MM.1S (cell line): ENCODE measurements around the gene CEP78.

Source experiments
- DNase-seq: peaks from one replicate; pipeline ENCODE4 v3.0.0-alpha.2; 2015
- H2AFZ ChIP-seq: fragments of 300-600 bp; sonication (generic); 2 replicates; pipeline ENCODE4 v1.6.0; 2016; ENCODE audit warnings: antibody characterized with exemption, low read length
- H3F3A ChIP-seq: fragments of 300-600 bp; sonication (generic); 2 replicates; pipeline ENCODE4 v1.6.1; 2016; ENCODE audit warnings: mild to moderate bottlenecking, antibody characterized with exemption, low read length, moderate library complexity, mixed read lengths; ENCODE audit not compliant: insufficient read depth
- H3K27ac ChIP-seq: fragments of 300-600 bp; sonication (generic); 2 replicates; pipeline ENCODE4 v1.5.1; 2016; ENCODE audit warnings: mild to moderate bottlenecking, low read length
- H3K27me3 ChIP-seq: fragments of 300-600 bp; sonication (generic); replicated peaks from 2 replicates; pipeline ENCODE4 v1.6.0; 2016; ENCODE audit warnings: low read length; ENCODE audit not compliant: insufficient read depth
- H3K36me3 ChIP-seq: fragments of 300-600 bp; sonication (generic); replicated peaks from 2 replicates; pipeline ENCODE4 v1.6.1; 2016; ENCODE audit warnings: mild to moderate bottlenecking, low read length, mixed read lengths; ENCODE audit not compliant: insufficient read depth
- H3K4me1 ChIP-seq: fragments of 300-600 bp; sonication (generic); 2 replicates; pipeline ENCODE4 v1.6.1; 2016; ENCODE audit warnings: low read length, mixed read lengths
- H3K4me2 ChIP-seq: fragments of 300-600 bp; sonication (generic); 2 replicates; pipeline ENCODE4 v1.6.0; 2016; ENCODE audit warnings: low read depth, low read length
- H3K4me3 ChIP-seq: fragments of 300-600 bp; sonication (generic); 2 replicates; pipeline ENCODE4 v1.5.1; 2016; ENCODE audit warnings: low read length, mixed read lengths
- H3K79me2 ChIP-seq: fragments of 300-600 bp; sonication (generic); 2 replicates; pipeline ENCODE4 v1.6.1; 2016; ENCODE audit warnings: mixed run types, low read length, mixed read lengths
- H3K9ac ChIP-seq: fragments of 300-600 bp; sonication (generic); 2 replicates; pipeline ENCODE4 v1.6.1; 2016; ENCODE audit warnings: low read length, mixed read lengths
- H3K9me2 ChIP-seq: fragments of 300-600 bp; sonication (generic); replicated peaks from 2 replicates; pipeline ENCODE4 v1.6.1; 2016; ENCODE audit warnings: mild to moderate bottlenecking, low read length, mixed read lengths; ENCODE audit not compliant: insufficient read depth
- H3K9me3 ChIP-seq: fragments of 300-600 bp; sonication (generic); replicated peaks from 2 replicates; pipeline ENCODE4 v1.6.1; 2016; ENCODE audit warnings: mild to moderate bottlenecking, low read length, mixed read lengths; ENCODE audit not compliant: insufficient read depth
- H4K20me1 ChIP-seq: fragments of 300-600 bp; sonication (generic); 2 replicates; pipeline ENCODE4 v1.6.1; 2016; ENCODE audit warnings: mild to moderate bottlenecking, low read length, moderate library complexity, mixed read lengths; ENCODE audit not compliant: insufficient read depth
- EZH2 ChIP-seq: fragments of 300-600 bp; sonication (generic); optimal IDR thresholded peaks from 2 replicates; pipeline ENCODE3; 2017; ENCODE audit warnings: low read depth, mild to moderate bottlenecking, antibody characterized with exemption, low read length, mixed read lengths
- EZH2phosphoT487 ChIP-seq: fragments of 300-600 bp; sonication (generic); IDR thresholded peaks from 2 replicates; pipeline ENCODE4 v1.6.1; 2018; ENCODE audit warnings: antibody characterized with exemption, low read length
- TF ChIP-seq, protein P1 (sequence below): fragments of 300-600 bp; sonication (generic); IDR thresholded peaks from 2 replicates; pipeline ENCODE4 v1.5.1; 2016; ENCODE audit warnings: antibody characterized with exemption, low read length, mixed read lengths

CEP78 gene

DNA sequence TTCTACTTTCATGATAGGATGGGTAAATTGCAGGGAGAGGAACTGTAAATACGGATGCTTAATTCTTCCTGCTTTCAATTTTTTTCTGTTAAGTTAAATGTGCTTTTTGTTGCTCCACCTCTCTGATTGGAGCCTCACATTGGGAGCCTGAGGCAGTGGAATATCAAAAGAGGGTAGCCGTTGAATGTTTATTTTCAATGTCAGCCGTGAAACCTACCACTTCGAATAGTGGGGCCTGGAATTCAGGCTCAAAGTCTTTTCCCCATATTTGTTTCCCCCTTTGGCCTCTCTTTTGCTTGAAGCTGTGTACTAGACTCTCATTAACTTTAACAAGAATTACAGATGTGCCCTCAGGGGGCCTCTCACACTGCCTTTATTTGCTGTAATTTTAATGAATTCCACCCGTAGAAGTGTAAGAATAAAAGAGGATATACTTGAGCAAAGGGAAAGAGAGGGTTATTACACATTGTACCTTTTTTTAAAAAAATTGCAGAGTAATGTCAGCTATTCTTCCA is 90.0 kb downstream of the CEP78 start:
- no peak overlapping the region for H3K4me2 ChIP-seq
- TF ChIP-seq, protein P1, sequence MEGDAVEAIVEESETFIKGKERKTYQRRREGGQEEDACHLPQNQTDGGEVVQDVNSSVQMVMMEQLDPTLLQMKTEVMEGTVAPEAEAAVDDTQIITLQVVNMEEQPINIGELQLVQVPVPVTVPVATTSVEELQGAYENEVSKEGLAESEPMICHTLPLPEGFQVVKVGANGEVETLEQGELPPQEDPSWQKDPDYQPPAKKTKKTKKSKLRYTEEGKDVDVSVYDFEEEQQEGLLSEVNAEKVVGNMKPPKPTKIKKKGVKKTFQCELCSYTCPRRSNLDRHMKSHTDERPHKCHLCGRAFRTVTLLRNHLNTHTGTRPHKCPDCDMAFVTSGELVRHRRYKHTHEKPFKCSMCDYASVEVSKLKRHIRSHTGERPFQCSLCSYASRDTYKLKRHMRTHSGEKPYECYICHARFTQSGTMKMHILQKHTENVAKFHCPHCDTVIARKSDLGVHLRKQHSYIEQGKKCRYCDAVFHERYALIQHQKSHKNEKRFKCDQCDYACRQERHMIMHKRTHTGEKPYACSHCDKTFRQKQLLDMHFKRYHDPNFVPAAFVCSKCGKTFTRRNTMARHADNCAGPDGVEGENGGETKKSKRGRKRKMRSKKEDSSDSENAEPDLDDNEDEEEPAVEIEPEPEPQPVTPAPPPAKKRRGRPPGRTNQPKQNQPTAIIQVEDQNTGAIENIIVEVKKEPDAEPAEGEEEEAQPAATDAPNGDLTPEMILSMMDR, result no peak
- TF ChIP-seq EZH2phosphoT487 (no peak), EZH2 (no peak)
- H3K27me3 ChIP-seq, result no peaks in the 10 kb centered on the region
- no peak overlapping the region for H2AFZ ChIP-seq
- no peak overlapping the region for H3K27ac ChIP-seq
- H3K9me2 ChIP-seq, result no peaks in the 10 kb centered on the region
- no peak for DNase-seq
- no peaks in the 10 kb centered on the region for H4K20me1 ChIP-seq
- no peaks in the 10 kb centered on the region for H3K79me2 ChIP-seq
- H3K36me3 ChIP-seq, result peaks cover 10% of the 10 kb centered on the region; the same call in 1 of the 2 replicates
- no peak overlapping the region for H3K9ac ChIP-seq
- H3K9me3 ChIP-seq, result no peaks in the 10 kb centered on the region
- H3F3A ChIP-seq, result no peaks in the 10 kb centered on the region
- no peaks in the 10 kb centered on the region for H3K4me1 ChIP-seq
- no peak overlapping the region for H3K4me3 ChIP-seq

DNA sequence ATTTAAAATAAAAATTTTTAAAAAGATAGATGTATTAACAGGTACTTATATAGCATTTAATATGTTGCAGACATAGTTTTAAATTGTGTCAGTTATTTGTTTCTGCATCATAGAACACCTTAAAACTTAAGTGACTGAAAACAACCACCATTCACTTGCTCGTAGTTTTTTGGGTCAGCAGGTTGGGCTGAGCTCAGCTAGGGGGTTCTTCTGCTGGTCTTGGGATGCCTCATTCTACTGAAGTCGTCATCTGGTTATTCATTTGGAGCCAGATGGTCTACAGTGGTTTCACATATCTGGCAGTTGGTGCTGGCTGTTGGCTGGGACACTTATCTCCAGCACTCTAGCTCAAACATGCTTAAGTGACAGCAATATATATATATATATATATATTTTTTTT is 90.7 kb downstream of the CEP78 start:
- Histone ChIP-seq H3K4me2 (no peak overlapping the region), H3K4me1 (no peaks in the 10 kb centered on the region), H3K79me2 (no peaks in the 10 kb centered on the region), H3K9ac (no peak overlapping the region), H3K4me3 (no peak overlapping the region), H3K27ac (no peak overlapping the region), H3K9me3 (no peaks in the 10 kb centered on the region), H3K36me3 (peaks cover 10% of the 10 kb centered on the region; the same call in 1 of the 2 replicates), H3F3A (no peaks in the 10 kb centered on the region), H2AFZ (no peak overlapping the region), H3K9me2 (no peaks in the 10 kb centered on the region), H3K27me3 (no peaks in the 10 kb centered on the region), H4K20me1 (no peaks in the 10 kb centered on the region)
- TF ChIP-seq, protein P1, result no peak
- TF ChIP-seq EZH2, result no peak
- TF ChIP-seq EZH2phosphoT487, result no peak
- DNase-seq, result no peak
